HG03039 (cell line): Measurements from ENCODE around the gene ANKRD13C.

Experiments
- ATAC-seq: cut with Tn5 transposase; IDR thresholded peaks from one replicate; pipeline ENCODE4 v1.9.1; 2021; ENCODE audit warnings: mild to moderate bottlenecking, moderate library complexity; ENCODE audit not compliant: unreplicated experiment

Gene ANKRD13C

DNA sequence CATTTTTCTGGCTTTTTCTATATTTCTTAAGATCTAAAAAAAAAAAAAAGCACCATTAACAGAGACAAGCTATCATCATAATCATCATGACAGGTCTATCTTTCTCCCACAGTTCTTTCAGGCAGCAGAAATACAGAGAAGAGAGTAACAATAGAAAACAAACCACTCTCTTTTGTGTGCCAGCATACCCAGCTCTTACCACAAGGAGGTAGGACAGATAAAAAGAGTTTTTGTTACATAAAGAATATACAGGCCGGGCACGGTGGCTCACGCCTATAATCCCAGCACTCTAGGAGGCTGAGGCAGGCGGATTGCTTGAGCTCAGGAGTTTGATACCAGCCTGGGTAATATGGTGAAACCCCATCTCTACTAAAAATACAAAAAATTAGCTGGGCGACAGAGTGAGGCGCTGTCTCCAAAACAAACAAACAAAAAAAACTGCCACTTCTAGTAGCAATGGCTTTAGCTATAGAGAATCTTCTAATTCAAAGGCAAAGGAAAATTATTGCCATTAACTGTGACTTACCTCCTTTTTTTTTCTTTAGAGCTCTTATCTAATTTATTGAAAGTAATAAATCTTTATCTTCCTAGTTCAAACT lies 39.7 kb downstream of the ANKRD13C start:
- ATAC-seq: no peak

DNA sequence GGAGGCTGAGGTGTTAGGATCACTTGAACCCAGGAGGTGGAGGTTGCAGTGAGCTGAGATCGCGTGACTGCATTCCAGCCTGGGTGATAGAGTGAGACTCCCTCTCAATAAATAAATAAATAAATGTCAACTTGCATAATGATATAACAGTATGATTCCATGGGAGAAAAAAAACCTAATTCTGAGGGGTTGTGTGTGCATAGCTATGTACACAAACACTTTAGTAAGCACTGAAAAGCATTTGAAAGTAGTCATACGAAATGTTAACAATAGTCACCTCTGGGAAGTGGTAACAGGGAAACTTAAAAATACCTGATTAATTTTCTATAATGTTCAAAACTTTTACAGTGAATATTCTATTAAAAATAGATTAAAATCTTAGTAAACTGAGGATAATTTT lies 43.2 kb downstream of the ANKRD13C start:
- no peak for ATAC-seq

DNA sequence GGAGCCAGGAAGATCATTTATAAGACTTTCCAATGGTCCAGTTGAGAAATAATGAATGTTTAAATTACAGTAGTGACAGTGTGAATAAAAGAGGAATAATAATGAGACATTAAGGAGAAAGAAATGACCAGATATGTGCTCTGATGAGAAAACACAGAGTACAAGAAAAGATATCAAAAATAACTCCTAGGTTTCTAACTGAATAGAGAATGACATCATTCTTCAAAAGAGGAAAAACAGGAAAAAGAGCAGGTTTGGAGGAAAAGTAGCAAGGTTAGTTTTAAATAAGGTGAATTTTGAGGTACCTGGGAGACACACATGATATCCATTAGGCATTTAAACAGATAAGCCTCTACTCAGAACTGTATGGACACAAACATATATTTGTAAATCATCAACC lies 55.0 kb downstream of the ANKRD13C start:
- ATAC-seq: no peak

DNA sequence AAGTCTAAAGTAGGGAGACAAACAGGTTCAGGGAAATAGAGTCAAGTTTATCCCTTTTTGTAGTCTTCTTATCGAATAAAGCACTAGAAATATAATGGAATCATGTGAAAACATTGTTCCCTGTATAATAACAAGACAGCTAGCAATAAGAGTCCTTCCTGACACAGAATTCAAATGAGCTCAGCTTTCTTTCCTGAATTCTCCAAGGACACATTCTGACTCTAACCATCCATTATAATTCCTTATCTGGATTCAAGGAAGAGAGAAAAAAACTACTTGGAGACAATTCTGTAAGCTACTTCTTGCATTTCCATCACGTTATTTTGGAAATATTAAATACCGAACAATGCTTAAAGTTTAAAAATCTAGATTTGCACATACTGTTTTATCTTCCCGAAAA lies 58.8 kb downstream of the ANKRD13C start:
- ATAC-seq: no peak

DNA sequence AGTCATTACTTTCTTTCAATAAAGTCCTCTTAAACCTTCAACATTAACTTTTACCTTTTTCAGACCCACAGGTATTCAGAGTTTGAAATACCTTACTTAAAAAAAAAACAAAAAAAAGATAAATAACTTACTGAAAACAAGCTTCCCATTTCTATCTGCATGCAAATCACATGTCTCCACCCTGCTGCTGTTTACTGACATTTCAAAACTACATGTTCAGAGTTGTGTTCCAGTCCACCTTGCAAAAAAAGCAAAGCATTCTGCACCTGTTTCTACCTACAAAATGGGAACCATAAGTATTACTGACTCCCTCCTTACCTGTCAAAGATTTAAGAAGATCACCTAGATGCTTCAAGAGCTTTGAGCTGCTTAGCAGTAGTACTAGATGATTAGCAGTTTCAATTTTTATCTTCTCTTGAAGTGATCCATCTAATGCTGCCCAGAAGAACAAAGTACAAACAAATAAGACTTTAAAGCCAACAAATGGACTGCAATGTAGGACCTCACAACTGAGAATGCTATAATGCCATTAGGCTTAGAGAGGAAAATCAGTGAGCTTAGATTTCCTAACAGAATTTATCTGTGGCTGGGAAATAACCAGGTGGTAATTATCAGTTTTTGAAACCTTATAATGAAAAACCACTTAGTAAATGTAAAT lies 61.2 kb downstream of the ANKRD13C start:
- ATAC-seq: no peak

DNA sequence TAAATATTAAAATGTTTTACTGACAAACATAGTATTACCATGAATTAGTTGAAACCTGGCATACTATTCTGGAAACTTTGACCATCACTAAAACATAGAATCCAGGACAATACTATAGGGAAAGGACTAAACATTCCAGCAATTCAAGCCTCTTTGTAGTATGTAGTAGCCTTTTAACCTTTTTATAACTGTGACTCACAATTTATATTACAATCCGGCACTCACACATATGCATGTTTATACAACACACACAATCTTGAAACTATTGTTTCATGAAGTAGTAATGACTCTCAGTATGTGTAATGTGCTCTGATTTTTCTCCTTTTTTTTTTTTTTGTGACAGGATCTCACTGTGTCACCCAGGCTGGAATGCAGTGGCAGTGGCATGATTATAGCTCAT lies 64.3 kb downstream of the ANKRD13C start:
- no peak for ATAC-seq

DNA sequence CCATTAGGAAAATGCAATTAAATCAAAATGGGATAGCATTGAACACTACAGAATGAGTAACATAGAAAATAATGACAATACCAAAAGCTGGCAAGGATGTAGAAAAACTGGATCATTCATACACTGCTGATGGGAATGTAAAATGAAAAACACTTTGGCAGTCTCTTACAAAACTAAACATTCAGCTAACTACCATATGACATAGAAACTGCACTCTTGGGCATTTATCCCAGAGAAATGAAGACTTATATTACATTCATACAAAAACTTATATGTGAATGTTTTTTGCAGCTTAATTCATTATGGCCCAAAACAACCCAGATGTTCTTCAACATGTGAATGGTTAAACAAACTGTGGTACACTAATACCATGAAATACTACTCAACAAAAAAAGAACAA lies 66.4 kb downstream of the ANKRD13C start:
- ATAC-seq: no peak

DNA sequence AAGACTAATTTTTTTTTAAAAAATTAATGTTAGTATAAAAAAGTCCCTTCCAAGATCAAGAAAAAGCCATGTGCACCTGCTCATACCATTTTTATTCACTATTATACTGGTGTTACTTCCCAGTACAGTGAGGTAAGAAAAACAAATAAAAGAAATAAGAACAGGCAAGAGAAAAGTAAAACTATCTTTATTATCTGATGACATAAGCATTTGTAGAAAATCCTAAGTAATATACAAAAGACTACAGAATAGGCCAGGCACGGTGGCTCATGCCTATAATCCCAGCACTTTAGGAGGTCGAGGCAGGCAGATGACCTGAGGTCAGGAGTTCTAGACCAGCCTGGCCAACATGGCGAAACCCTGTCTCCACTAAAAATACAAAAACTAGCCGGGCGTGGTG lies 68.1 kb downstream of the ANKRD13C start:
- ATAC-seq: no peak

DNA sequence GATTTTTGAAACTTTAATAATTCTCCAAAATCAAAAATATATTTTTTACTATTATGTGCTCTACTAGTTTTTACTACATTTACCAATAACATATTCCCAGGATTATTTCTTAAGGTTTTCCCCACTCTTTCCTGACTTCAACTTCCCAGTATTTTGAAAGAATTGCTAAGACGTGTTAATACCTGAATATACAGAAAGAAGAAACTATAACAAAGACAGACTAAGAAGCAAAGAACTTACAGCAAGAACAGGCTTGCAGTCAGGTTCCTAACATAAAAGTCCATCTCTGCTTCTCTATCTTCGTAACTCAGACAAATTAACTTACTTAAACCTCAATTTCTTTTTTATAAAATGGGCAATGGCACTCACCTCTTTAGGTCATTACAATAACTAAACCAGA lies 70.2 kb downstream of the ANKRD13C start:
- no peak for ATAC-seq

DNA sequence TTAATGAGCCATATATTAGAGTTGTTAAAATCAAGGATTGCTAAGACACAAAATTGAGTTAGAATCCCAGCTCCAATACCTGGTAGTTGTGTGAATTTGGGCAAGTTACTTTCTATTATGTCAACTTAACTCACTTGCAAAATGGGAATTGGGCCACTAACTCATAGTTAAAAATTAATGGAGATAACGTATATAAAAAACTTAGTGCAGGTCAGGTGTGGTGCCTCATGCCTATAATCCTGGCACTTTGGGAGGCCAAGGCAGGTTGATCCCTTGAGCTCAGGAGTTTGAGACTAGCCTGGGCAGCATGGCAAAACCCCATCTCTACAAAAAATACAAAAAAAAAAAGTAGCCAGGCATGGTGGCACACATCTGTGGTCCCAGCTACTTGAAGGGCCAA lies 75.8 kb downstream of the ANKRD13C start:
- no peak for ATAC-seq

DNA sequence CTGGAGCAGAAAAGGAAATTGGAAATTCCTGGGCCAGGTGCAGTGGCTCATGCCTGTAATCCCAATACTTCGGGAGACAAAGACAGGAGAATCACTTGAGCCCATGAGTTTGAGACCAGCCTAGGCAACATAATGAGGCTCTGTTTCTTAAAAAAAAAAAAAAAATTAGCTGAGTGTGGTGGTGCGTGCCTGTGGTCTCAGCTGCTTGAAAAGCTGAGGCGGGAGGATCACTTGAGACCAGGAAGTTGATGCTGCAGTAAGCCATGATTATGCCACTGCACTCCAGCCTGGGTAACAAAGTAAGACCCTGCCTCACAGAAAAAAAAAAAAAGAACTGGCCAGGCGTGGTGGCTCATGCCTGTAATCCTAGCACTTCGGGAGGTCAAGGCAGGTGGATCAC lies 76.6 kb downstream of the ANKRD13C start:
- no peak for ATAC-seq

DNA sequence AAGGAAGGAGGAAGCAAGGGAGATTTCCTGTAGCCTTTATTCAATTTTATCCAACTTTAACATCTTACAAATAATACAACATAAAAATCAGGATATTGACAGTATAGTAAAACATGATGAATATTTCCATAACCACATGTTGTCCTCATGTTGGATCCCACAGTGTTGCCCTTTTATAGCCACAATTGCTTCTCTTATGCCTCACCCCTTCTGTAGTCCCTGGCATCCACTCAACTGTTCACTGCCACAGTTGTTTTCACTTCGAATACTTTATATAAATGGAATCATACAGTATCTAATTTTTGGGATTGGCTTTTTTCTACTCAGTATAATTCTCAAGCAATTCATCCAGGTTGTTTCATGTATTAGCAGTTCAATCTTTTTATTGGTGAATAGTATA lies 88.6 kb downstream of the ANKRD13C start:
- ATAC-seq: no peak

DNA sequence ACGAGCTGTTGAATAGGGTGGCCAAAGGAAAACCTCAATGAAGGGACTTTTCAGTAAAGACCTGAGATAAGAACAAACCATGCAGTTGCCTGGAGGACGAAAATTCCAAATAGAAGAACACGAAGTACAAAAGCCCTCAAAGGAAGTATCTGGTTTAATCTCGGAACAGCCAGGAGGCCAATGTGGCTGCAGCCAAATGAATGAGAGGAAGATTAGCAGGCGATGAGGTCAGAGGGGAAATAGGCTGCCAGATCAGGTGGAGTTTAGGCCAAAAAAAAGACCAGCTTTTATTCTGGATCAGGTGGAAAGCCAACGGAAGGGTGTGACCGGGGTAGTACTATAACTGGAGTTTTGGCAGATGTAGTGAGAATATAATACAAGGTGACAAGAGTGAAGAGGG lies 89.7 kb downstream of the ANKRD13C start:
- ATAC-seq: no peak

DNA sequence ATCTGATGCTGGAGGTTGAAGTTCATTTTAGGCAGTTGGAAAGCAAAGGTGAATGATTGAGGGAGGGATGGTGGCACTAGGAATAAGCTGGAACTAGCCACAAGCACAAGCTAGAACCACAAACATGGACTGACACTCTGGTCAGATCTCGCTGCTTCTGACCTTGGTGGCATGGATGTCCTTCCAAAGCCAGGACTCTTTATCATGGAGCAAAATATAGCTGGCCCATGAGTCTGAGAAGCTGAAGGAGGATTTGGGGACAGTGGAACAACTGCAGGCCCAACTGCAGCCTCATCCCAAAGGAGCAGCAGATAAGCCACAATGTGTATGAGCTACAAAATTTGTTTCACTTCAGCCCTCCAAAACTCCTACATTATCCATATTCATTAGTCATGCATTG lies 97.9 kb downstream of the ANKRD13C start:
- no peak for ATAC-seq

DNA sequence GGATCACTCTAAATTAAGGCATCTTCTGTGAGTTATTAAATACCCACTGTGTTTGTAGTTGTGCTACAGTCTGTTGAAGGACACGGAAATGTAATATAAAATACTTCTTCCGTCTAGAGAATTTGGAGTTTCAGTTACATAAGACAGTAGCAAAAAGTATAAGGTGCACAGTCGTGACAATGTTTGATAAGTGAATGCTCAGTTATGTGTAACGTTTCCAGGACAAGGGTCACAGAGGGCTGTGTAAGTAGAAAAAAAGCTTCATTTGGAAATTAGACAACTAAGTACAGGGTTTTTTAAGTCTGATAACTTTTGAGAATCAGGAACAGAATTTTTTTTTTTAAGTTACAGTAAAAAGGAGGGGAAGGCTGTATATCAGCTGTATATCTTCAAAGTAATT lies 105.8 kb downstream of the ANKRD13C start:
- ATAC-seq: no peak

DNA sequence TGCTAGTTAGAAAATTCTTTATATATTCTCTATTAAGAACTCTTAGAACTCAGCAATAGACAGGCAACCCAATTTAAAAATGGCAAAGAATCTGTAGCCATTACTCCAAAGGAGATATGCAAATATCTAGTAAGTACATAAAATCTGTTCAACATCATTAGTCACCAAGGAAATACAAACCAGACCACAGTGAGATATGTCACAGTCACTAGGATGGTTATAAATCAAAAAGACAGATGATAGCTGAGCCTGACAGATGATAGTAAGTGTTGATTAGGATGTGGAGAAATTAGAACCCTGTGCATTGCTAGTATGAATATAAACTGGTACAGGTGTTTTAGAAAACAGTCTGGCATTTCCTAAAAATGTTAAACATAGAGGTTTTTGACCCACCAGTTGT lies 106.8 kb downstream of the ANKRD13C start:
- no peak for ATAC-seq

DNA sequence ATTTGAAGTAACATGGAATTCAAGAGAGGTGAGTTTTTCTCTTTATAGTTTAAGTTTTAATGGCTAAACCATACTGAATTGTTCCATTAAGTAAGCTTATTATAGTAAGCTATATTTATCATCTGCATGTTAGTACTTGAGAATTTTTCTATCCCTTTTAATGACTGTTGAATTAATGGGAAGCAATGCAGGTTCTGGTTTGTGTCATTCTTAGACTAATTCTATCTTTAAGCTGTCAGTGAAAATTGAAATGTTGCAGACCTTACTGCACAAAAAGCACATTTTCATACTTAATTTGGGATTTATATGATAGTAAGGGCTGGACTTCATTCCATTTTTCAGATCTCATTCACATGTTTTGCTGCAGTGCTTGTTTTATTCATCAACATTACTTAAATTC lies 107.4 kb downstream of the ANKRD13C start:
- no peak for ATAC-seq

DNA sequence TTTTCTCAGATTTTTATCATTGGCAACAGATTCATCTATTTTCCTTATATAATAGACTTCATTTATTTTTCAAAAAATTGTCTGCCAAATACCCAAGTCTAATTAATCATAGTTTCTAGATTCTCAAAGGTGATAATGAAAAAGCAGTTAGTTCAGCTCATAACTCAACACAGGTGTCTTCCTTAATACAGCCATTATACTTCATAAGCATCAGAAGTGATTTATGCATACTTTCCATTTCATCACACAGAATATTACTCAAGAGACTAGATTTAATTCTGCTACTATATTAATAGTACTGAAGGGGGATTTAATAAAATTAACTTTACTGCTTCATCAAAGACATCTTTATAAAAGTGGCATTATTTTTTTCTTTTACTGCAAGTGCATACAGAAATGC lies 114.6 kb downstream of the ANKRD13C start:
- ATAC-seq: no peak

DNA sequence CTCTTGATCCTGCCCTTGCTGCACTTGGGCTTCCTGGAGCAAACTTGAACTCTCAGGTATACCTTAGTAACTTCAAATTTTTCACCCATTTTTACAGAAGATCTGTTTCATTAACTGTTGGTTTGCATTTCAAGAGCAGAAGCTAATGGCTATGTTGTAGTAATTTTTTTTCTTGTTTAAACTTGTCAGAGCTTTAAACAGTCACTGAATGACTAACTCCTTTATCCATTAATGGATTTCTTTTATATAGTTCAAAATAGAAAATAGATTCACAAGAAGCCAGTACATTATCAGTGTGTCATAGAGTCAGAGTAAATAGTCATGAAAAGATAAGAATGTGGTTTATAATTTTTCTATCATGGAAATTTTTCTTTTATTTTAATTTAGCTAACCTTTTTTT lies 119.8 kb downstream of the ANKRD13C start:
- ATAC-seq: no peak

DNA sequence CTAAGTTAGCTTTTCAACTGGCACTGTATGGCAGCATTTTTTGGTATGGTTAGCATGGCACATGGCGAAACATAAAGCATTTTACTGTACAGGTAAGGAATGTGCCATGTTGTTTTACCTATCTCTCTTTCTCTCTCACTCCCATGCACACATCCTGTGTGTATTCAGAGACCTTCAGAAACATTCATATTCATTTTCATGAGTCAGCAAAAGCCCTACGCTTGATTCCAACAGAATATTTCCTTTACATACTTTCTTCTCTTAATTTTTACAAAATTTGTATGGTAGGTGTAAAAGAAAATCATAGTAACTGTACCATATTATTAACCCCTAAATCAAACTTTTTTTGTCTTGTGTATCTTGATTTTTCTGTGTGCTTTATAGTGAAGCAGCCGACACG lies 123.0 kb downstream of the ANKRD13C start:
- no peak for ATAC-seq

DNA sequence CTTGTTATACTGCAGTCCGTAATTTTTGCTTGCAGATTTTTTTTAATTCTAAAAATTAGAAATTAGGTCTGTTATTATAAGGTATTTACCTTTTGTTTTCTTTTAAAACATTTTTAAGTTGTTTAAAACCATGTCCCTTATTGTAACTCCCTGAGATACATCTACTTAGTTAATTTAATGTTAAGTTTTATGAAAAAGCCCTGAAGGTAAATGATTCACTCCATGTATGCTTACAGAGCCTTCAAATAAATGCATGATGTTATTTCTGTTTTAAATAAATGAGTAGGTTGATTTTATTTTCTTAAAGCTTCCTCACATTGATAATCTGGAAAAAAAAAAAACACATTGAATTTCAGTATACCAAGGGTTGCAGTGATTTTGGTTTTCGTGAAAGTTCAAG lies 125.9 kb downstream of the ANKRD13C start:
- no peak for ATAC-seq

DNA sequence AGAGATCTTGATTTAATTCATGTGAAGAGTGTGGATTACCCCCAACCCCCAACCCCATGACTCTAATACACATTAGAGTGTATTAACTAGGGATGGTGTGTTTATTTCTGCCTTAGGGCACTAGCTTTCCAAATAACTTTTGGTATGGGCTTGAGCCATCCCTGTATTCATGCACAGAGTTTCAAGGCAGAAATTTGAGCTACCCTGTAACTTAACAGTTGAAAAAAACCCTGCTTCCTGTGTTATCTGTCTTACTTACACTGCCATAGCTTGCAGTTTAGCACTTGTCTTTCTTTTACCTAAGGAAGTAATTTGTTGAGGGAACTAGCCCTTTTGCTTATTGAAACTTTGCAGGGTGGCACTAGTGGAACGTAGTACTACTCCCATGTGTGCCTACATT lies 127.1 kb downstream of the ANKRD13C start:
- no peak for ATAC-seq

DNA sequence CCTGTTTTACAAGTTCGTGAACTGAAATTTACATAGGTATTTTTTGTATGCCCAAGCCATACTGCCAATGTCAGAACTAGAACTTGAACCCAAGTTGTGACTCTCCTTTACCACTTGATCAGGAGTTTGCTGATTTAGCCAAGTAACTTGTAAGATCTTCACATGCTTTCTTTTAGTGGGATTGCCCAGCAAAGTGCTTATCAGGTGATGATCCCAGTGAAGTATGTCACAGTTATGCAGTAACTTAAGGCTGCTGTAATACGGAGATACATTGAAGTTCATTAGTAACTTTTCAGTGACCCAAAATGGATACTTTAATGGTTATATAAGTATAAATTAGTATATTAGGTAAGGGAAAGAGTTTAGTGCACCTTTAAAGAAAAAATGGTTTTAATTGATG lies 129.6 kb downstream of the ANKRD13C start:
- no peak for ATAC-seq
